ENCODE data around the gene RILPL1.
"Not testable (repeated sequence)": the region's sequence is repeated elsewhere in the genome, so short reads cannot be mapped to it uniquely, and the experiment has no call there.

Gene RILPL1

GRCh38 chr12:123571343-123571813 lies 37.9 kb upstream of the RILPL1 start:
- Histone ChIP-seq H3K27me3 (ENCODE audit: insufficient read depth, insufficient read length) (no peaks in the 10 kb centered on the region), H3K4me3 (ENCODE audit: insufficient read length, low read depth) (no peak overlapping the region), H3K4me1 (ENCODE audit: insufficient read depth, insufficient read length) (no peaks in the 10 kb centered on the region), H3K36me3 (ENCODE audit: insufficient read depth, insufficient read length, low read length) (no peaks in the 10 kb centered on the region), H3K9me3 (ENCODE audit: insufficient read depth, low read length) (peaks cover 11% of the 10 kb centered on the region; the same call in 1 of the 2 replicates), H3K9ac (ENCODE audit: insufficient read length, low read depth) (no peak overlapping the region)
- DNase-seq (ENCODE audit: low read depth, low spot score) = no peak
- TF ChIP-seq YY1 (IDR thresholded peaks at IDR 0.05; ENCODE audit: insufficient read depth, insufficient read length) (no peak), ZNF274 (IDR thresholded peaks at IDR 0.05; ENCODE audit: low read depth, low read length) (no peak), SUZ12 (IDR thresholded peaks at IDR 0.05; ENCODE audit: extremely low read depth, insufficient read depth, insufficient read length) (no peak)

- DNase-seq (ENCODE audit: low read depth, low spot score) = no peak
- Histone ChIP-seq H3K4me3 (ENCODE audit: insufficient read length, low read depth) (no peak overlapping the region), H3K27me3 (ENCODE audit: insufficient read depth, insufficient read length) (no peaks in the 10 kb centered on the region), H3K4me1 (ENCODE audit: insufficient read depth, insufficient read length) (no peaks in the 10 kb centered on the region), H3K9me3 (ENCODE audit: insufficient read depth, low read length) (no peaks in the 10 kb centered on the region), H3K9ac (ENCODE audit: insufficient read length, low read depth) (no peak overlapping the region), H3K36me3 (ENCODE audit: insufficient read depth, insufficient read length, low read length) (no peaks in the 10 kb centered on the region)
- TF ChIP-seq SUZ12 (IDR thresholded peaks at IDR 0.05; ENCODE audit: extremely low read depth, insufficient read depth, insufficient read length) (no peak), ZNF274 (IDR thresholded peaks at IDR 0.05; ENCODE audit: low read depth, low read length) (no peak), YY1 (IDR thresholded peaks at IDR 0.05; ENCODE audit: insufficient read depth, insufficient read length) (no peak)
Measured at GRCh38 chr12:123559468-123559867, 25.9 kb upstream of the RILPL1 start.

GRCh38 chr12:123558487-123558886 lies 25.0 kb upstream of the RILPL1 start:
- not testable (repeated sequence) for H3K36me3 ChIP-seq (ENCODE audit: insufficient read depth, insufficient read length, low read length); H3K4me1 ChIP-seq (ENCODE audit: insufficient read depth, insufficient read length); H3K9ac ChIP-seq (ENCODE audit: insufficient read length, low read depth); DNase-seq (ENCODE audit: low read depth, low spot score); H3K9me3 ChIP-seq (ENCODE audit: insufficient read depth, low read length); H3K4me3 ChIP-seq (ENCODE audit: insufficient read length, low read depth); H3K27me3 ChIP-seq (ENCODE audit: insufficient read depth, insufficient read length)

DNA sequence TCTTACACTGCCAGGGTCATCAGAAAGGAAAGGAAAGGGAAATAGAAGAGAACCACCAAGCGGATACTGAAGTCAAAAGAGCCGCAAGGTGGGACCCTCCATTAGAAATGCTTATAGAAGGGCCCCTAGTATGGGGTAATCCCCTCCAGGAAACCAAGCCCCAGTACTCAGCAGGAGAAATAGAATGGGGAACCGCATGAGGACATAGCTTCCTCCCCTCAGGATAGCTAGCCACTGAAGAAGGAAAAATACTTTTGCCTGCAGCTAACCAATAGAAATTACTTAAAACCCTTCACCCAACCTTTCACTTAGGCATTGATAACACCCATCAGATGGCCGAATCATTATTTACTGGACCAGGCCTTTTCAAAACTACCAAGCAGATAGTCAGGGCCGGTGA lies 21.3 kb upstream of the RILPL1 start:
- H3K27me3 ChIP-seq (ENCODE audit: insufficient read depth, insufficient read length); H3K4me3 ChIP-seq (ENCODE audit: insufficient read length, low read depth); H3K4me1 ChIP-seq (ENCODE audit: insufficient read depth, insufficient read length); DNase-seq (ENCODE audit: low read depth, low spot score); H3K9ac ChIP-seq (ENCODE audit: insufficient read length, low read depth); H3K9me3 ChIP-seq (ENCODE audit: insufficient read depth, low read length); H3K36me3 ChIP-seq (ENCODE audit: insufficient read depth, insufficient read length, low read length): not testable (repeated sequence)

- not testable (repeated sequence) for H3K4me3 ChIP-seq (ENCODE audit: insufficient read length, low read depth); H3K27me3 ChIP-seq (ENCODE audit: insufficient read depth, insufficient read length); H3K9me3 ChIP-seq (ENCODE audit: insufficient read depth, low read length); H3K9ac ChIP-seq (ENCODE audit: insufficient read length, low read depth); H3K36me3 ChIP-seq (ENCODE audit: insufficient read depth, insufficient read length, low read length); DNase-seq (ENCODE audit: low read depth, low spot score); H3K4me1 ChIP-seq (ENCODE audit: insufficient read depth, insufficient read length)
Measured at GRCh38 chr12:123554136-123554535, 20.6 kb upstream of the RILPL1 start.

DNA sequence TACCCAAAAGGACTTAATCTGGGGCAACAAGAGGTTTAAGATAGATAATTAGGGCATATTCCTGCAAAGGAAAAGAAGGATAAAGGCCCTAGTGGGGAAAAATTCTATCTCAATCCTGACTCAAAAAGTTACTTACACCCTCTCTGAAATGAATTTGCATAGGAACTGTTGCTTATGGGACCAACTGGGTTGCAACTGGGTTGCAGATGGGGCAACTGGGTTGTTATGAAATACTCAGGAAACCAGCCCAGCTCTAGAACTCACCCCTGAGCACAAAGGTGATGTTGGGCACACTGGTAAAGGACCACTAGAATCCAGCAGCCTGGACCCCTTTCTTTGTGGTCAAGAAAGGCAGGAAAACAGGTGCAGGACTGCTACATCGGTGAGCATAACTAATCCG lies 17.2 kb upstream of the RILPL1 start:
- no peaks in the 10 kb centered on the region for H3K36me3 ChIP-seq (ENCODE audit: insufficient read depth, insufficient read length, low read length)
- no peak overlapping the region for H3K9ac ChIP-seq (ENCODE audit: insufficient read length, low read depth)
- no peak for DNase-seq (ENCODE audit: low read depth, low spot score)
- no peaks in the 10 kb centered on the region for H3K27me3 ChIP-seq (ENCODE audit: insufficient read depth, insufficient read length)
- H3K9me3 ChIP-seq (ENCODE audit: insufficient read depth, low read length) = peaks cover 13% of the 10 kb centered on the region; the same call in 1 of the 2 replicates
- TF ChIP-seq YY1 (IDR thresholded peaks at IDR 0.05; ENCODE audit: insufficient read depth, insufficient read length) (no peak), SUZ12 (IDR thresholded peaks at IDR 0.05; ENCODE audit: extremely low read depth, insufficient read depth, insufficient read length) (no peak), ZNF274 (IDR thresholded peaks at IDR 0.05; ENCODE audit: low read depth, low read length) (no peak)
- H3K4me3 ChIP-seq (ENCODE audit: insufficient read length, low read depth) = no peak overlapping the region
- H3K4me1 ChIP-seq (ENCODE audit: insufficient read depth, insufficient read length) = peaks cover 3% of the 10 kb centered on the region

GRCh38 chr12:123548107-123548506 lies 14.6 kb upstream of the RILPL1 start:
- Histone ChIP-seq H3K4me3 (ENCODE audit: insufficient read length, low read depth) (no peak overlapping the region), H3K4me1 (ENCODE audit: insufficient read depth, insufficient read length) (no peaks in the 10 kb centered on the region), H3K9ac (ENCODE audit: insufficient read length, low read depth) (no peak overlapping the region), H3K9me3 (ENCODE audit: insufficient read depth, low read length) (peaks cover 13% of the 10 kb centered on the region; the same call in 1 of the 2 replicates), H3K36me3 (ENCODE audit: insufficient read depth, insufficient read length, low read length) (no peaks in the 10 kb centered on the region), H3K27me3 (ENCODE audit: insufficient read depth, insufficient read length) (no peaks in the 10 kb centered on the region)
- TF ChIP-seq YY1 (IDR thresholded peaks at IDR 0.05; ENCODE audit: insufficient read depth, insufficient read length) (no peak), SUZ12 (IDR thresholded peaks at IDR 0.05; ENCODE audit: extremely low read depth, insufficient read depth, insufficient read length) (no peak), ZNF274 (IDR thresholded peaks at IDR 0.05; ENCODE audit: low read depth, low read length) (no peak)
- no peak for DNase-seq (ENCODE audit: low read depth, low spot score)

DNA sequence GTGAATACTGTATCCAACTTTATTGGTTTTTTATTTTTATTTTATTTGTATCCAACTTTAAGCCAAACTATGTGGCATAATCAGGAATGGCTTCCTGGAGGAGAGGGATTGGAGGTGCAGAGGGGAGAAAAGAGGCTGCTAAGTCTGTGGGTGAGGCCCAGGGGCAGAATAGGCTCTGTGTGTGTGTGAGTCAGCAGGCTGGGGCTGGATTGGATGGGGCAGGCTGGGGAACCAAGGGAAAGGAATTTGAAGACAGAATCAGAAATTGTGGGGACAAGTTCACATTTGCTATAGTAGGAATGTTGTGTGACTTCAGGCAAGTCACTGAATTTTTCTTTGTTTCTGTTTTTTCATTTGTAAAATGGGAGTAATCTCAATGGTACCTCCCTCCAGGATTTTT lies 12.8 kb upstream of the RILPL1 start:
- Histone ChIP-seq H3K27me3 (ENCODE audit: insufficient read depth, insufficient read length) (no peaks in the 10 kb centered on the region), H3K4me3 (ENCODE audit: insufficient read length, low read depth) (no peak overlapping the region), H3K36me3 (ENCODE audit: insufficient read depth, insufficient read length, low read length) (no peaks in the 10 kb centered on the region), H3K4me1 (ENCODE audit: insufficient read depth, insufficient read length) (no peaks in the 10 kb centered on the region), H3K9me3 (ENCODE audit: insufficient read depth, low read length) (peaks cover 13% of the 10 kb centered on the region; the same call in 1 of the 2 replicates), H3K9ac (ENCODE audit: insufficient read length, low read depth) (no peak overlapping the region)
- TF ChIP-seq YY1 (IDR thresholded peaks at IDR 0.05; ENCODE audit: insufficient read depth, insufficient read length) = no peak
- DNase-seq (ENCODE audit: low read depth, low spot score) = no peak
